ENCODE data around the gene PLOD3. TPM values are rescaled to one million over a fixed set of nuclear protein-coding genes. Genes with fewer than 3 reads are reported as not detected.
A peak's percentile ranks its signal among the peaks of the same experiment; 100 is the strongest.

Gene PLOD3
- total RNA-seq, 1 donor from 2014 or later: 41.5 TPM

GRCh38 chr7:101165075-101165957 lies 52.1 kb downstream of the PLOD3 start, which contains the start of gene VGF:
Gene VGF (minus strand): TSS chr7:101165569. CDS start chr7:101164843, 726 bp downstream.
- Histone ChIP-seq H3K9me3 (no peaks in the 10 kb centered on the region), H3K4me3 (peak within 1 kb of the TSS in 1 of 2 donors; percentile 7), H3K4me1 (peaks cover 47% of the 10 kb centered on the region), H3K27ac (no peak within 1 kb of the TSS), H3K27me3 (peaks cover 8% of the 10 kb centered on the region), H3K36me3 (peaks cover 0 to 5% of the 10 kb centered on the region in 2 donors)
- intact Hi-C loops (cut with DNase I): no loop called here
- no peak for TF ChIP-seq POLR2A (IDR thresholded peaks at IDR 0.05)
- TF ChIP-seq POLR2AphosphoS5 (IDR thresholded peaks at IDR 0.05; ENCODE audit: insufficient read depth in 1 of 2, low read depth in 1 of 2): peak; percentile 54 to 86
- no peak for TF ChIP-seq CTCF (IDR thresholded peaks at IDR 0.05)
- DNase-seq (ENCODE audit: extremely low spot score in 2 of 2): no peak

- Histone ChIP-seq H3K4me3 (peak overlapping the region; percentile 25 to 47), H3K27ac (no peak overlapping the region), H3K4me1 (peaks cover 40% of the 10 kb centered on the region), H3K27me3 (peaks cover 3% of the 10 kb centered on the region), H3K9me3 (no peaks in the 10 kb centered on the region), H3K36me3 (peaks cover 0 to 16% of the 10 kb centered on the region in 2 donors)
- intact Hi-C loops (cut with DNase I): no loop called here
- TF ChIP-seq CTCF (IDR thresholded peaks at IDR 0.05): no peak
- TF ChIP-seq POLR2A (IDR thresholded peaks at IDR 0.05): no peak
- no peak for TF ChIP-seq POLR2AphosphoS5 (IDR thresholded peaks at IDR 0.05; ENCODE audit: insufficient read depth in 1 of 2, low read depth in 1 of 2)
- DNase-seq (ENCODE audit: extremely low spot score in 2 of 2): no peak
Observed at GRCh38 chr7:101164071-101164840, 53.1 kb downstream of the PLOD3 start.

- Histone ChIP-seq H3K4me3 (peak overlapping the region; percentile 25 to 47), H3K36me3 (peaks cover 0 to 22% of the 10 kb centered on the region in 2 donors), H3K27ac (no peak overlapping the region), H3K27me3 (peaks cover 3% of the 10 kb centered on the region), H3K9me3 (no peaks in the 10 kb centered on the region), H3K4me1 (peaks cover 40% of the 10 kb centered on the region)
- TF ChIP-seq POLR2A (IDR thresholded peaks at IDR 0.05): no peak
- no peak for TF ChIP-seq CTCF (IDR thresholded peaks at IDR 0.05)
- no peak for TF ChIP-seq POLR2AphosphoS5 (IDR thresholded peaks at IDR 0.05; ENCODE audit: insufficient read depth in 1 of 2, low read depth in 1 of 2)
- intact Hi-C loops (cut with DNase I): no loop called here
- DNase-seq (ENCODE audit: extremely low spot score in 2 of 2): no peak
Observed at GRCh38 chr7:101163279-101164070, 53.9 kb downstream of the PLOD3 start.

GRCh38 chr7:101162551-101163278 lies 54.7 kb downstream of the PLOD3 start:
- no peaks in the 10 kb centered on the region for H3K9me3 ChIP-seq
- H3K36me3 ChIP-seq: peaks cover 0 to 29% of the 10 kb centered on the region in 2 donors
- no peak for DNase-seq (ENCODE audit: extremely low spot score in 2 of 2)
- peak overlapping the region; percentile 25 to 47 for H3K4me3 ChIP-seq
- no peak for TF ChIP-seq POLR2AphosphoS5 (IDR thresholded peaks at IDR 0.05; ENCODE audit: insufficient read depth in 1 of 2, low read depth in 1 of 2)
- no peak for TF ChIP-seq CTCF (IDR thresholded peaks at IDR 0.05)
- TF ChIP-seq POLR2A (IDR thresholded peaks at IDR 0.05): no peak
- intact Hi-C loops (cut with DNase I): no loop called here
- H3K4me1 ChIP-seq: peaks cover 40% of the 10 kb centered on the region
- H3K27me3 ChIP-seq: peaks cover 3% of the 10 kb centered on the region
- no peak overlapping the region for H3K27ac ChIP-seq

Measured in vagina (tissue), 2 donors.